Posterior vena cava (tissue), 2 donors: ENCODE data around the gene TIPARP. TPM values are rescaled to one million over a fixed set of nuclear protein-coding genes. Genes with fewer than 3 reads are reported as not detected.
A peak's percentile ranks its signal among the peaks of the same experiment; 100 is the strongest.

ENCODE experiments used
- DNase-seq: peaks from one replicate; pipeline ENCODE4 v3.0.0-alpha.2; 2020; ENCODE audit warnings: low spot score
- intact Hi-C, 2 donors: fragments of 100-400 bp; cut with DNase I; formaldehyde crosslinking; loops; one replicate each; pipeline versions ENCODE4 v1.14.1 to v1.14.2; 2022 to 2023
- total RNA-seq, 2 donors: library from RNA; stranded (reverse); fragmentation: NEBNext Ultra II Directional; extraction: Animal tissue kit (Norgen Biotek cat#: 25700); gene quantifications; one replicate each; pipeline ENCODE4 v1.2.1, GENCODE V29; 2021
- donor health status: DM: yes; HTN: yes; CAD: no.
- donor health status: DM: yes; HTN: yes; CAD: no.

The TIPARP gene
- total RNA-seq, 2 donors from 2014 or later = 26.5 to 30.2 TPM

GRCh38 chr3:156670652-156671051 is 3.7 kb upstream of the TIPARP start:
- DNase-seq = no peak
- intact Hi-C loops = loop anchor here (10.0 kb wide), 4 partner anchors 116 to 464 kb away; partner anchors contain the start of genes LEKR1 (in 1 of the 2) and SSR3 (in 1 of the 2)

- intact Hi-C loops = loop anchor here (10.0 kb wide), 4 partner anchors 119 to 461 kb away; partner anchors contain the start of genes LEKR1 (in 1 of the 2) and SSR3 (in 1 of the 2)
- DNase-seq = no peak
Observed at GRCh38 chr3:156673732-156674045, 701 bp upstream of the TIPARP start.

- intact Hi-C loops = loop anchor here (5.0 to 10.0 kb wide), 5 partner anchors 120 to 462 kb away; partner anchors contain the start of genes LEKR1 (in 1 of the 2) and SSR3 (in 1 of the 2)
- peak; percentile 93 for DNase-seq
Observed at GRCh38 chr3:156674911-156675829, 780 bp downstream of the TIPARP start.

GRCh38 chr3:156675830-156676767 is 1.7 kb downstream of the TIPARP start:
- no peak for DNase-seq

GRCh38 chr3:156676768-156677479 is 2.5 kb downstream of the TIPARP start:
- intact Hi-C loops = loop anchor here (5.0 to 10.0 kb wide), 5 partner anchors 122 to 460 kb away; partner anchors contain the start of genes LEKR1 (in 1 of the 2) and SSR3 (in 1 of the 2)
- DNase-seq = no peak

More at GRCh38 chr3:156675830-156676767, 1.7 kb downstream of the TIPARP start:
- intact Hi-C loops = loop anchor here (5.0 to 10.0 kb wide), 5 partner anchors 121 to 461 kb away; partner anchors contain the start of genes LEKR1 (in 1 of the 2) and SSR3 (in 1 of the 2)

GRCh38 chr3:156677536-156677935 is 3.1 kb downstream of the TIPARP start:
- DNase-seq = no peak
- intact Hi-C loops = loop anchor here (5.0 to 10.0 kb wide), 5 partner anchors 123 to 460 kb away; partner anchors contain the start of genes LEKR1 (in 1 of the 2) and SSR3 (in 1 of the 2)

GRCh38 chr3:156678197-156678596 is 3.8 kb downstream of the TIPARP start:
- intact Hi-C loops = loop anchor here (5.0 to 10.0 kb wide), 5 partner anchors 123 to 459 kb away; partner anchors contain the start of genes LEKR1 (in 1 of the 2) and SSR3 (in 1 of the 2)

GRCh38 chr3:156680243-156680914 is 6.0 kb downstream of the TIPARP start:
- intact Hi-C loops = no loop called here

More at GRCh38 chr3:156678197-156678596, 3.8 kb downstream of the TIPARP start:
- DNase-seq = no peak

GRCh38 chr3:156681002-156681401 is 6.6 kb downstream of the TIPARP start:
- no peak for DNase-seq
- intact Hi-C loops = no loop called here

More at GRCh38 chr3:156680243-156680914, 6.0 kb downstream of the TIPARP start:
- DNase-seq = no peak

GRCh38 chr3:156682501-156682900 is 8.1 kb downstream of the TIPARP start:
- intact Hi-C loops = no loop called here
- DNase-seq = no peak

- no peak for DNase-seq
- intact Hi-C loops = no loop called here
Observed at GRCh38 chr3:156682963-156683362, 8.6 kb downstream of the TIPARP start.

GRCh38 chr3:156685198-156685597 is 10.8 kb downstream of the TIPARP start:
- DNase-seq = no peak
- intact Hi-C loops = no loop called here

- intact Hi-C loops = no loop called here
- no peak for DNase-seq
Observed at GRCh38 chr3:156685752-156686151, 11.4 kb downstream of the TIPARP start.

- no peak for DNase-seq
- intact Hi-C loops = no loop called here
Observed at GRCh38 chr3:156687023-156687422, 12.6 kb downstream of the TIPARP start.

GRCh38 chr3:156688632-156689452 is 14.5 kb downstream of the TIPARP start:
- no peak for DNase-seq
- intact Hi-C loops = no loop called here

GRCh38 chr3:156689608-156690007 is 15.2 kb downstream of the TIPARP start:
- intact Hi-C loops = no loop called here
- DNase-seq = no peak

- intact Hi-C loops = no loop called here
- DNase-seq = no peak
Observed at GRCh38 chr3:156691920-156692319, 17.5 kb downstream of the TIPARP start.
